HCT116 (cell line): ENCODE measurements around the gene FAR1. TPM values are rescaled to one million over a fixed set of nuclear protein-coding genes. Genes with fewer than 3 reads are reported as not detected.

Source experiments
- ATAC-seq: fragments of 200-7000 bp; cut with Tn5 transposase; 2 replicates; pipeline ENCODE4 v1.9.1; 2020; ENCODE audit warnings: mild to moderate bottlenecking, moderate library complexity
- BruUV-seq: library from RNA; stranded (reverse); fragments of 400-500 nt; replicated peaks from 2 replicates; lab custom pipeline; 2021; lab: Mats Ljungman, UMichigan
- CTCF ChIA-PET: fragments of 300-600 bp; sonication (Branson Sonifier 250); formaldehyde crosslinking; loops from one replicate; lab custom pipeline; 2021; ENCODE audit warnings: antibody characterized with exemption; lab: Charles Lee
- POLR2A ChIA-PET: fragments of 300-600, 350-600 bp; sonication (Branson Sonifier 250); formaldehyde crosslinking; loops from one replicate; lab custom pipeline; 2021; ENCODE audit warnings: antibody characterized with exemption; lab: Charles Lee
- RAD21 ChIA-PET, 2 experiments: fragments of 300-600 bp; sonication (Branson Sonifier 250); formaldehyde crosslinking; loops; one replicate each; lab custom pipeline; 2023; ENCODE audit warnings: low total read pairs in 2 of 2; ENCODE audit not compliant: uncharacterized antibody in 2 of 2, unreplicated experiment in 2 of 2, low non-redundant PET in 1 of 2; lab: Charles Lee
- DNase-seq: peaks from one replicate; pipeline ENCODE4 v3.0.0-alpha.2; 2010; ENCODE audit warnings: low read depth, low spot score
- H2AFZ ChIP-seq: fragments of 200-600 bp; shearing (Covaris generic), sonication (generic); 2 replicates; pipeline ENCODE4 v1.6.1; 2017; ENCODE audit warnings: low read depth, mixed run types, mixed read lengths, antibody characterized with exemption, low read length; ENCODE audit not compliant: poor library complexity, severe bottlenecking
- H3K27ac ChIP-seq: 2 replicates; pipeline ENCODE4 v1.5.1; 2012; ENCODE audit warnings: low read depth, low read length
- H3K27me3 ChIP-seq: fragments of 200-600 bp; sonication (generic); 2 replicates; pipeline ENCODE4 v1.6.1; 2016; ENCODE audit warnings: mixed run types, low read length, mixed read lengths; ENCODE audit not compliant: insufficient read depth
- H3K36me3 ChIP-seq, 2 experiments: fragments of 200-500 bp in 1 of 2; fragments of 200-600 bp in 1 of 2; sonication (Bioruptor generic) in 1 of 2; sonication (generic) in 1 of 2; 2 replicates each; pipeline versions ENCODE4 v1.5.1 to v1.6.1; 2014 to 2016; ENCODE audit warnings: low read length in 2 of 2, inconsistent platforms in 1 of 2, mixed read lengths in 1 of 2, mixed run types in 1 of 2; ENCODE audit not compliant: insufficient read depth in 2 of 2, control insufficient read depth in 1 of 2
- H3K4me1 ChIP-seq, 2 experiments: fragments of 200-600 bp in 1 of 2; sonication (generic) in 1 of 2; 2 replicates each; pipeline versions ENCODE4 v1.5.1 to v1.6.1; 2012 to 2017; ENCODE audit warnings: low read length in 2 of 2, inconsistent platforms in 1 of 2, mild to moderate bottlenecking in 1 of 2, mixed read lengths in 1 of 2, mixed run types in 1 of 2, moderate library complexity in 1 of 2; ENCODE audit not compliant: insufficient read depth in 2 of 2, control insufficient read depth in 1 of 2
- H3K4me2 ChIP-seq: fragments of 200-600 bp; sonication (generic); 2 replicates; pipeline ENCODE4 v1.6.1; 2017; ENCODE audit warnings: mixed run types, low read length, mixed read lengths
- H3K4me3 ChIP-seq, 2 experiments: fragments of 200-600 bp in 1 of 2; sonication (generic) in 1 of 2; replicated peaks in 1 of 2; 2 replicates each; pipeline ENCODE4 v1.5.1; 2011 to 2016; ENCODE audit warnings: low read length in 2 of 2, control low read depth in 1 of 2, low read depth in 1 of 2, mild to moderate bottlenecking in 1 of 2, mixed read lengths in 1 of 2, mixed run types in 1 of 2
- H3K79me2 ChIP-seq: fragments of 200-600 bp; sonication (generic); 2 replicates; pipeline ENCODE4 v1.6.1; 2017; ENCODE audit warnings: mild to moderate bottlenecking, mixed run types, low read length, moderate library complexity, mixed read lengths; ENCODE audit not compliant: insufficient read depth
- H3K9ac ChIP-seq: fragments of 200-600 bp; sonication (generic); 2 replicates; pipeline ENCODE4 v1.6.1; 2016; ENCODE audit warnings: low read length, mixed read lengths
- H3K9me2 ChIP-seq: fragments of 200-600 bp; sonication (generic), shearing (Covaris generic); 2 replicates; pipeline ENCODE4 v1.6.1; 2017; ENCODE audit warnings: mixed run types, mild to moderate bottlenecking, moderate library complexity; ENCODE audit not compliant: insufficient read depth
- H3K9me3 ChIP-seq, 2 experiments: fragments of 200-500 bp in 1 of 2; fragments of 200-600 bp in 1 of 2; sonication (Bioruptor generic) in 1 of 2; sonication (generic) in 1 of 2; 2 replicates each; pipeline ENCODE4 v1.6.1; 2014 to 2017; ENCODE audit warnings: low read length in 2 of 2, mixed read lengths in 2 of 2, inconsistent platforms in 1 of 2, low read depth in 1 of 2, mild to moderate bottlenecking in 1 of 2, mixed run types in 1 of 2, moderate library complexity in 1 of 2; ENCODE audit not compliant: control insufficient read depth in 1 of 2, insufficient read depth in 1 of 2
- H4K20me1 ChIP-seq: fragments of 200-600 bp; sonication (generic), shearing (Covaris generic); 2 replicates; pipeline ENCODE4 v1.6.1; 2017; ENCODE audit warnings: mixed run types, mild to moderate bottlenecking, moderate library complexity; ENCODE audit not compliant: insufficient read depth
- ATF3 ChIP-seq: IDR thresholded peaks from 2 replicates; pipeline ENCODE4 v1.6.1; 2012
- CEBPB ChIP-seq: IDR thresholded peaks from 2 replicates; pipeline ENCODE4 v1.6.1; 2012; ENCODE audit warnings: low read depth
- ELF1 ChIP-seq: IDR thresholded peaks from 2 replicates; pipeline ENCODE4 v1.6.1; 2012; ENCODE audit warnings: low read depth, borderline replicate concordance
- EZH2 ChIP-seq: fragments of 200-600 bp; sonication (generic); IDR thresholded peaks from 2 replicates; pipeline ENCODE4 v1.6.1; 2017; ENCODE audit warnings: antibody characterized with exemption, mixed run types
- EZH2phosphoT487 ChIP-seq: fragments of 200-600 bp; IDR thresholded peaks from 2 replicates; pipeline ENCODE4 v1.6.1; 2018; ENCODE audit warnings: antibody characterized with exemption, borderline replicate concordance
- FOSL1 ChIP-seq: IDR thresholded peaks from 2 replicates; pipeline ENCODE4 v1.6.1; 2012; ENCODE audit warnings: low read depth
- JUND ChIP-seq: IDR thresholded peaks from 2 replicates; pipeline ENCODE4 v1.6.1; 2012
- MAX ChIP-seq: IDR thresholded peaks from 2 replicates; pipeline ENCODE4 v1.6.1; 2012
- POLR2AphosphoS5 ChIP-seq: IDR thresholded peaks from 2 replicates; pipeline ENCODE4 v1.6.1; 2011; ENCODE audit warnings: mild to moderate bottlenecking, low read depth, low read length, moderate library complexity
- RAD21 ChIP-seq: IDR thresholded peaks from 2 replicates; pipeline ENCODE4 v1.6.1; 2012; ENCODE audit warnings: low read depth, mild to moderate bottlenecking
- SIN3A ChIP-seq: IDR thresholded peaks from 2 replicates; pipeline ENCODE4 v1.6.1; 2012; ENCODE audit warnings: low read depth
- YY1 ChIP-seq: IDR thresholded peaks from 2 replicates; pipeline ENCODE4 v1.6.1; 2011; ENCODE audit warnings: low read length, low read depth, moderate library complexity, mild to moderate bottlenecking; ENCODE audit not compliant: insufficient replicate concordance; ENCODE audit errors: extremely low read depth
- ZBTB33 ChIP-seq: IDR thresholded peaks from 2 replicates; pipeline ENCODE4 v1.6.1; 2011; ENCODE audit warnings: mild to moderate bottlenecking, low read length, moderate library complexity; ENCODE audit not compliant: insufficient replicate concordance; ENCODE audit errors: extremely low read depth
- ZFX ChIP-seq: fragments of 450-650 bp; IDR thresholded peaks from 2 replicates; pipeline ENCODE4 v1.6.1; 2017
- ZNF274 ChIP-seq: fragments of 200-500 bp; sonication (Bioruptor generic); IDR thresholded peaks from 2 replicates; pipeline ENCODE4 v1.6.1; 2014; ENCODE audit warnings: mild to moderate bottlenecking, low read depth, low read length, inconsistent platforms
- intact Hi-C: fragments of 100-400 bp; cut with micrococcal nuclease; formaldehyde crosslinking; loops from 2 replicates; pipeline ENCODE4 v1.10.0; 2022
- total RNA-seq: library from RNA; stranded (reverse); gene quantifications from one replicate; pipeline ENCODE4 v1.2.1, GENCODE V29; 2021; ENCODE audit not compliant: unreplicated experiment
- TF ChIP-seq, protein P1 (sequence below): IDR thresholded peaks from 2 replicates; pipeline ENCODE4 v1.6.1; 2012; ENCODE audit warnings: low read depth
- TF ChIP-seq, protein P2 (sequence below), 3 experiments: fragments of 200-600 bp in 1 of 3; sonication (generic) in 1 of 3; IDR thresholded peaks in 2 of 3; conservative IDR thresholded peaks in 1 of 3; 2 replicates each; pipeline ENCODE4 v1.5.1; 2012 to 2017; ENCODE audit warnings: low read depth in 2 of 3, low read length in 2 of 3, antibody characterized with exemption in 1 of 3, borderline replicate concordance in 1 of 3, control low read depth in 1 of 3, mild to moderate bottlenecking in 1 of 3, mixed read lengths in 1 of 3, mixed run types in 1 of 3, moderate library complexity in 1 of 3; ENCODE audit not compliant: insufficient read depth in 1 of 3

Gene FAR1
- total RNA-seq, 1 experiment from 2014 or later: 74.3 TPM

DNA sequence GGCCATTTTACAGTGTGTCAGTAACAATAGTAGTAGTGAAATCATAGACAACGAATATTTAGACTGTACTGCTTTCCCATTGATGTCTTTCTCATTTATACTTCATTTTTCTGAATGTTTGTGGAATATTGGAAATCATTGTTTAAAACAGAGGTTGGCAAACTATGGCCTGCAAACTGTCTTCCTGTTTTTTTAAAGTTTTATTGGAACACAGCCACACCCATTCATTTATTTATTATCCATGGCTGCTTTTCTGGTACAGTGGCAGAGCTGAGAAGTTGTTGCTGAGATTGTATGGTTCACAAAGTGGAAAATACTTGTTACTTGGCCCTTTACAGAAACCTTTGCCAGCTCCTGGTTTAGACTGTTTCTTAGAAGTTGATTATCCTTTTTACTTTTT, 13.7 kb downstream of the FAR1 start (continued):
- TF ChIP-seq RAD21 (no peak), ZFX (no peak), YY1 (no peak), ATF3 (no peak), ELF1 (no peak), MAX (no peak), FOSL1 (no peak)
- TF ChIP-seq, all 23 proteins: peak for 0

DNA sequence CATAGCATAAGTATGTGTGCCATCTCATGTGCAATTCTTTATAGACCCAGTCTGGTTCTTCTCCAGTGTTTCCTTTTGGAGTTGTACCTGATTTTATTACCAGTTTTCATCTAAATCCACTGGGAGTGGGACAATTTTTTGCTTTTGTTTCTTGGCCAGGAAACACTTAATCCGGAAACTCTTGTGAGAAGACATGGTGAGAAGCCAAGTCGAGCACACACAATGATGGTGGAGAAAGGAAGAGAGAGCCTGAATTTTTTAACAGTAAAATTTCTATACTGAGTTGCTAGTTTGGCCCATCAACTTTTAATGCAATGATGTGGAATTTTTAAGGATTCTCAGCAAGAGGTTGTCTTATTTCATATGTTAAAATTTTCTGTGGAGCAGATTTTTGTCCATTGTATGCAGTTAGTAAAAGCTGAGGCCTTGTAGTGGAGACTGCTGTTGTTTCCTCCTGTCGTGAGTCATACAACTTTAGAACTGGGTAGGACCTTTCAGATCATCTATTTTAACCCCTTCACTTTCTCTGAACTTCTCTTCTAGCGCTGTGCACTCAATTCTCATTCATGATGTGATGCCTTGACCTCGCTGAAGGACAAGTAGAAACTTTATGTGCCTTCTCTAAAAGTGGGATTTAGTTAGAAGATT, 17.1 kb downstream of the FAR1 start:
- no peaks in the 10 kb centered on the region for H3K9me3 ChIP-seq
- no peak overlapping the region for H2AFZ ChIP-seq
- peaks cover 20% of the 10 kb centered on the region; the same call in 1 of the 2 replicates for H4K20me1 ChIP-seq
- peaks cover 98% of the 10 kb centered on the region for H3K79me2 ChIP-seq
- H3K4me2 ChIP-seq: no peak overlapping the region
- POLR2A ChIA-PET: no interaction called here
- DNase-seq: no peak
- no peaks in the 10 kb centered on the region for H3K9me2 ChIP-seq
- no peak for ATAC-seq
- no peaks in the 10 kb centered on the region for H3K4me1 ChIP-seq
- no peak overlapping the region for H3K9ac ChIP-seq
- no peak overlapping the region for H3K4me3 ChIP-seq
- intact Hi-C loops: no loop called here
- no peak overlapping the region for H3K27ac ChIP-seq
- CTCF ChIA-PET: no interaction called here
- no peaks in the 10 kb centered on the region for H3K27me3 ChIP-seq
- H3K36me3 ChIP-seq: no peaks in the 10 kb centered on the region
- RAD21 ChIA-PET: no interaction called here
- BruUV-seq: no TSS peak
- TF ChIP-seq EZH2phosphoT487: no peak
- TF ChIP-seq RAD21: no peak
- TF ChIP-seq ZNF274: no peak
- TF ChIP-seq SIN3A: no peak
- TF ChIP-seq JUND: no peak
- no peak for TF ChIP-seq FOSL1
- no peak for TF ChIP-seq CEBPB
- no peak for TF ChIP-seq ZFX
- no peak for TF ChIP-seq EZH2
- TF ChIP-seq, protein P1, sequence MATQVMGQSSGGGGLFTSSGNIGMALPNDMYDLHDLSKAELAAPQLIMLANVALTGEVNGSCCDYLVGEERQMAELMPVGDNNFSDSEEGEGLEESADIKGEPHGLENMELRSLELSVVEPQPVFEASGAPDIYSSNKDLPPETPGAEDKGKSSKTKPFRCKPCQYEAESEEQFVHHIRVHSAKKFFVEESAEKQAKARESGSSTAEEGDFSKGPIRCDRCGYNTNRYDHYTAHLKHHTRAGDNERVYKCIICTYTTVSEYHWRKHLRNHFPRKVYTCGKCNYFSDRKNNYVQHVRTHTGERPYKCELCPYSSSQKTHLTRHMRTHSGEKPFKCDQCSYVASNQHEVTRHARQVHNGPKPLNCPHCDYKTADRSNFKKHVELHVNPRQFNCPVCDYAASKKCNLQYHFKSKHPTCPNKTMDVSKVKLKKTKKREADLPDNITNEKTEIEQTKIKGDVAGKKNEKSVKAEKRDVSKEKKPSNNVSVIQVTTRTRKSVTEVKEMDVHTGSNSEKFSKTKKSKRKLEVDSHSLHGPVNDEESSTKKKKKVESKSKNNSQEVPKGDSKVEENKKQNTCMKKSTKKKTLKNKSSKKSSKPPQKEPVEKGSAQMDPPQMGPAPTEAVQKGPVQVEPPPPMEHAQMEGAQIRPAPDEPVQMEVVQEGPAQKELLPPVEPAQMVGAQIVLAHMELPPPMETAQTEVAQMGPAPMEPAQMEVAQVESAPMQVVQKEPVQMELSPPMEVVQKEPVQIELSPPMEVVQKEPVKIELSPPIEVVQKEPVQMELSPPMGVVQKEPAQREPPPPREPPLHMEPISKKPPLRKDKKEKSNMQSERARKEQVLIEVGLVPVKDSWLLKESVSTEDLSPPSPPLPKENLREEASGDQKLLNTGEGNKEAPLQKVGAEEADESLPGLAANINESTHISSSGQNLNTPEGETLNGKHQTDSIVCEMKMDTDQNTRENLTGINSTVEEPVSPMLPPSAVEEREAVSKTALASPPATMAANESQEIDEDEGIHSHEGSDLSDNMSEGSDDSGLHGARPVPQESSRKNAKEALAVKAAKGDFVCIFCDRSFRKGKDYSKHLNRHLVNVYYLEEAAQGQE: no peak
- no peak for TF ChIP-seq POLR2AphosphoS5
- TF ChIP-seq, protein P2, sequence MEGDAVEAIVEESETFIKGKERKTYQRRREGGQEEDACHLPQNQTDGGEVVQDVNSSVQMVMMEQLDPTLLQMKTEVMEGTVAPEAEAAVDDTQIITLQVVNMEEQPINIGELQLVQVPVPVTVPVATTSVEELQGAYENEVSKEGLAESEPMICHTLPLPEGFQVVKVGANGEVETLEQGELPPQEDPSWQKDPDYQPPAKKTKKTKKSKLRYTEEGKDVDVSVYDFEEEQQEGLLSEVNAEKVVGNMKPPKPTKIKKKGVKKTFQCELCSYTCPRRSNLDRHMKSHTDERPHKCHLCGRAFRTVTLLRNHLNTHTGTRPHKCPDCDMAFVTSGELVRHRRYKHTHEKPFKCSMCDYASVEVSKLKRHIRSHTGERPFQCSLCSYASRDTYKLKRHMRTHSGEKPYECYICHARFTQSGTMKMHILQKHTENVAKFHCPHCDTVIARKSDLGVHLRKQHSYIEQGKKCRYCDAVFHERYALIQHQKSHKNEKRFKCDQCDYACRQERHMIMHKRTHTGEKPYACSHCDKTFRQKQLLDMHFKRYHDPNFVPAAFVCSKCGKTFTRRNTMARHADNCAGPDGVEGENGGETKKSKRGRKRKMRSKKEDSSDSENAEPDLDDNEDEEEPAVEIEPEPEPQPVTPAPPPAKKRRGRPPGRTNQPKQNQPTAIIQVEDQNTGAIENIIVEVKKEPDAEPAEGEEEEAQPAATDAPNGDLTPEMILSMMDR (IDR thresholded peaks at IDR 0.05 in 2 of 3, conservative IDR thresholded peaks at IDR 0.05 in 1 of 3; ENCODE audit: borderline replicate concordance in 1 of 3, insufficient read depth in 1 of 3, low read depth in 2 of 3, low read length in 2 of 3): no peak
- no peak for TF ChIP-seq ZBTB33
- TF ChIP-seq MAX: no peak
